Neural cell (in vitro differentiated cells): Measurements from ENCODE around the gene ARSI. TPM values are rescaled to one million over a fixed set of nuclear protein-coding genes. Genes with fewer than 3 reads are reported as not detected.

ENCODE experiments used
- H2AFZ ChIP-seq: fragments of 200-600, 300-800 bp; sonication (generic), shearing (Covaris generic); 2 replicates; pipeline ENCODE4 v1.6.0; 2014; ENCODE audit warnings: low read depth, mild to moderate bottlenecking, antibody characterized with exemption, low read length, moderate library complexity
- H3F3A ChIP-seq: fragments of 200-600 bp; shearing (Covaris generic); 2 replicates; pipeline ENCODE4 v1.6.1; 2016; ENCODE audit warnings: mild to moderate bottlenecking, moderate library complexity, mixed read lengths, antibody characterized with exemption, low read length; ENCODE audit not compliant: insufficient read depth, poor library complexity, severe bottlenecking
- H3K27ac ChIP-seq: fragments of 200-600, 300-800 bp; sonication (generic), shearing (Covaris generic); 2 replicates; pipeline ENCODE4 v1.5.1; 2014; ENCODE audit warnings: mild to moderate bottlenecking, low read length, moderate library complexity
- H3K27me3 ChIP-seq: fragments of 300-800, 200-600 bp; sonication (generic), shearing (Covaris generic); 2 replicates; pipeline ENCODE4 v1.6.0; 2014; ENCODE audit warnings: mild to moderate bottlenecking, low read depth, low read length, moderate library complexity; ENCODE audit not compliant: insufficient read depth
- H3K36me3 ChIP-seq: fragments of 300-800, 200-600 bp; sonication (generic), shearing (Covaris generic); 2 replicates; pipeline ENCODE4 v1.5.1; 2014; ENCODE audit warnings: mild to moderate bottlenecking, antibody characterized with exemption, low read length, moderate library complexity; ENCODE audit not compliant: insufficient read depth
- H3K4me2 ChIP-seq: fragments of 300-800, 200-600 bp; sonication (generic), shearing (Covaris generic); 2 replicates; pipeline ENCODE4 v1.6.0; 2014; ENCODE audit warnings: mild to moderate bottlenecking, low read length
- H3K4me3 ChIP-seq: fragments of 300-800, 200-600 bp; sonication (generic), shearing (Covaris generic); 2 replicates; pipeline ENCODE4 v1.5.1; 2014; ENCODE audit warnings: mild to moderate bottlenecking, low read length, moderate library complexity
- H3K79me2 ChIP-seq: fragments of 200-600 bp; shearing (Covaris generic); replicated peaks from 2 replicates; pipeline ENCODE4 v1.6.0; 2014; ENCODE audit warnings: mild to moderate bottlenecking, low read length, moderate library complexity; ENCODE audit not compliant: insufficient read depth
- H3K9ac ChIP-seq: fragments of 300-800, 200-600 bp; sonication (generic), shearing (Covaris generic); 2 replicates; pipeline ENCODE4 v1.6.1; 2016; ENCODE audit warnings: mild to moderate bottlenecking, low read length, mixed read lengths
- H3K9me2 ChIP-seq: fragments of 200-600 bp; shearing (Covaris generic); 2 replicates; pipeline ENCODE4 v1.6.1; 2016; ENCODE audit warnings: mild to moderate bottlenecking, low read length, mixed read lengths; ENCODE audit not compliant: insufficient read depth
- H3K9me3 ChIP-seq: fragments of 200-600, 300-800 bp; sonication (generic), shearing (Covaris generic); 2 replicates; pipeline ENCODE4 v1.6.1; 2016; ENCODE audit warnings: mild to moderate bottlenecking, mixed run types, low read length, moderate library complexity, mixed read lengths
- H4K20me1 ChIP-seq: fragments of 200-600 bp; shearing (Covaris generic); 2 replicates; pipeline ENCODE4 v1.6.1; 2016; ENCODE audit warnings: mild to moderate bottlenecking, mixed run types; ENCODE audit not compliant: insufficient read depth
- CTCF ChIP-seq: fragments of 450-650 bp; IDR thresholded peaks from 2 replicates; pipeline ENCODE4 v1.5.1; 2014; ENCODE audit warnings: antibody characterized with exemption, mild to moderate bottlenecking, moderate library complexity; ENCODE audit not compliant: poor library complexity, severe bottlenecking
- EP300 ChIP-seq: fragments of 450-650 bp; conservative IDR thresholded peaks from 2 replicates; pipeline ENCODE4 v1.6.1; 2014; ENCODE audit warnings: antibody characterized with exemption, mild to moderate bottlenecking, moderate library complexity; ENCODE audit not compliant: poor library complexity, severe bottlenecking
- EZH2 ChIP-seq: fragments of 200-600, 300-800 bp; shearing (Covaris generic), sonication (generic); IDR thresholded peaks from 2 replicates; pipeline ENCODE4 v1.6.1; 2014; ENCODE audit warnings: antibody characterized with exemption, low read length, borderline replicate concordance, mild to moderate bottlenecking; ENCODE audit not compliant: insufficient read depth, poor library complexity, severe bottlenecking
- MXI1 ChIP-seq: fragments of 450-650 bp; conservative IDR thresholded peaks from 2 replicates; pipeline ENCODE4 v1.6.1; 2014; ENCODE audit warnings: antibody characterized with exemption, mild to moderate bottlenecking; ENCODE audit not compliant: poor library complexity, severe bottlenecking
- POLR2AphosphoS5 ChIP-seq: IDR thresholded peaks from 2 replicates; pipeline ENCODE4 v1.6.1; 2012
- RAD21 ChIP-seq: fragments of 450-650 bp; conservative IDR thresholded peaks from 2 replicates; pipeline ENCODE4 v1.6.1; 2014; ENCODE audit warnings: antibody characterized with exemption, mild to moderate bottlenecking, moderate library complexity
- REST ChIP-seq: IDR thresholded peaks from 2 replicates; pipeline ENCODE4 v1.6.1; 2012; ENCODE audit warnings: borderline replicate concordance
- SMC3 ChIP-seq: fragments of 450-650 bp; conservative IDR thresholded peaks from 2 replicates; pipeline ENCODE4 v1.6.1; 2014; ENCODE audit warnings: antibody characterized with exemption, mild to moderate bottlenecking, moderate library complexity; ENCODE audit not compliant: poor library complexity
- TAF1 ChIP-seq: IDR thresholded peaks from 2 replicates; pipeline ENCODE4 v1.6.1; 2012; ENCODE audit warnings: low read depth
- polyA plus RNA-seq: library from polyadenylated mRNA; depleted of rRNA; stranded (reverse); fragments of >200 nt; gene quantifications from 2 replicates; pipeline ENCODE4 v1.2.3, GENCODE V29; 2014

ARSI gene
- polyA plus RNA-seq, 1 donor from 2014 or later: not detected

GRCh38 chr5:150253416-150254208 is 49.1 kb downstream of the ARSI start:
- H3K27ac ChIP-seq: no peak overlapping the region
- no peaks in the 10 kb centered on the region for H3K79me2 ChIP-seq
- no peaks in the 10 kb centered on the region for H3K9me2 ChIP-seq
- no peak for TF ChIP-seq EP300
- no peak for TF ChIP-seq TAF1
- no peak for TF ChIP-seq EZH2
- no peak for TF ChIP-seq CTCF
- TF ChIP-seq RAD21: no peak
- no peak for TF ChIP-seq POLR2AphosphoS5
- TF ChIP-seq MXI1: no peak
- H3F3A ChIP-seq: no peaks in the 10 kb centered on the region
- H3K36me3 ChIP-seq: no peaks in the 10 kb centered on the region
- no peak overlapping the region for H2AFZ ChIP-seq
- H3K4me3 ChIP-seq: no peak overlapping the region
- no peaks in the 10 kb centered on the region for H3K27me3 ChIP-seq
- no peaks in the 10 kb centered on the region for H4K20me1 ChIP-seq
- H3K4me2 ChIP-seq: no peak overlapping the region
- H3K9ac ChIP-seq: no peak overlapping the region
- H3K9me3 ChIP-seq: no peaks in the 10 kb centered on the region

- Histone ChIP-seq H3F3A (no peaks in the 10 kb centered on the region), H3K27ac (no peak overlapping the region), H3K9me2 (no peaks in the 10 kb centered on the region), H3K79me2 (no peaks in the 10 kb centered on the region), H3K4me2 (no peak overlapping the region), H2AFZ (no peak overlapping the region), H3K36me3 (peaks cover 1% of the 10 kb centered on the region), H4K20me1 (no peaks in the 10 kb centered on the region), H3K27me3 (no peaks in the 10 kb centered on the region), H3K9ac (no peak overlapping the region), H3K4me3 (no peak overlapping the region), H3K9me3 (no peaks in the 10 kb centered on the region)
- TF ChIP-seq EP300: no peak
- no peak for TF ChIP-seq CTCF
- no peak for TF ChIP-seq RAD21
- no peak for TF ChIP-seq POLR2AphosphoS5
- no peak for TF ChIP-seq MXI1
- no peak for TF ChIP-seq REST
- no peak for TF ChIP-seq SMC3
- no peak for TF ChIP-seq EZH2
- TF ChIP-seq TAF1: no peak
These were observed 50.2 kb downstream of the ARSI start for GRCh38 chr5:150252489-150252888.
